ENCODE data around the gene RELL2. TPM values are rescaled to one million over a fixed set of nuclear protein-coding genes. Genes with fewer than 3 reads are reported as not detected.

RELL2 gene
- total RNA-seq, 6 donors from 2014 or later: 2.6 to 9.4 (median 6.5) TPM

DNA sequence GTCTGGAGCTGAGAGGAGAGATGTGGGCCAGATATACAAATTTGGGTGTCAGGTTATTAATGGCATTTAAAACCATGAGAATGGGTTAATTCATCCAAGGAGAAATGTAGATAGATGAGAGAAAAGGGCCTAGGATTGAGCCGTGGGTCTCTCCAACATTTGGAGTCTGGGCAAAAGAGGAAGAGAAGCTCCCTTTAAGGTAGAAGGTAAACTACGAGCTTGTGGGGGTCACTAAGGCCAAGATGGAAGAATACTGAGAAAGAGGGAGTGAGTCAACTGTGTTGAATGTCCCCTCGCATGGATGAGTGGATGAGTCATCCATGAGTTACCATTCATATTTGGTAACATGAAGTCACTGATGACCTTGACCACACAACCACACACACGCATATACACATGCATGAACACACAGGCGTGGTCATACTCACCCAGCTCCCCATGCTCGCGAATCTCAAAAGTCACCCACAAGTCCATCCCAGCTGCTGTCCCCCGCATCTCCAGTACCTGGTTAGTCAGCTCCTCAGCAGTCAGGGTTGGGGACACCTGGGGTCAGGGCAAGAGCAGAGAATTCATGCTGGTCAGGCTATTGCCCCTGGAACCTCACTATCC, 21.2 kb downstream of the RELL2 start:
- peaks cover 0 to 89% (median 34%) of the 10 kb centered on the region in 4 donors for H3K36me3 ChIP-seq
- DNase-seq (no peak), ATAC-seq (ENCODE audit: low FRiP score in 2 of 2) (no peak)
- no peak overlapping the region for H3K4me3 ChIP-seq
- TF ChIP-seq, protein P1, sequence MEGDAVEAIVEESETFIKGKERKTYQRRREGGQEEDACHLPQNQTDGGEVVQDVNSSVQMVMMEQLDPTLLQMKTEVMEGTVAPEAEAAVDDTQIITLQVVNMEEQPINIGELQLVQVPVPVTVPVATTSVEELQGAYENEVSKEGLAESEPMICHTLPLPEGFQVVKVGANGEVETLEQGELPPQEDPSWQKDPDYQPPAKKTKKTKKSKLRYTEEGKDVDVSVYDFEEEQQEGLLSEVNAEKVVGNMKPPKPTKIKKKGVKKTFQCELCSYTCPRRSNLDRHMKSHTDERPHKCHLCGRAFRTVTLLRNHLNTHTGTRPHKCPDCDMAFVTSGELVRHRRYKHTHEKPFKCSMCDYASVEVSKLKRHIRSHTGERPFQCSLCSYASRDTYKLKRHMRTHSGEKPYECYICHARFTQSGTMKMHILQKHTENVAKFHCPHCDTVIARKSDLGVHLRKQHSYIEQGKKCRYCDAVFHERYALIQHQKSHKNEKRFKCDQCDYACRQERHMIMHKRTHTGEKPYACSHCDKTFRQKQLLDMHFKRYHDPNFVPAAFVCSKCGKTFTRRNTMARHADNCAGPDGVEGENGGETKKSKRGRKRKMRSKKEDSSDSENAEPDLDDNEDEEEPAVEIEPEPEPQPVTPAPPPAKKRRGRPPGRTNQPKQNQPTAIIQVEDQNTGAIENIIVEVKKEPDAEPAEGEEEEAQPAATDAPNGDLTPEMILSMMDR (IDR thresholded peaks at IDR 0.05): no peak
- TF ChIP-seq POLR2AphosphoS5 (IDR thresholded peaks at IDR 0.05): no peak
- H3K9me3 ChIP-seq: no peaks in the 10 kb centered on the region
- 80 to 82% methylated on average over 7 to 8 of the region's 8 CpGs for WGBS, 2 donors
- no peaks in the 10 kb centered on the region for H3K4me1 ChIP-seq
- H3K27ac ChIP-seq: no peak overlapping the region
- no peaks in the 10 kb centered on the region for H3K27me3 ChIP-seq

DNA sequence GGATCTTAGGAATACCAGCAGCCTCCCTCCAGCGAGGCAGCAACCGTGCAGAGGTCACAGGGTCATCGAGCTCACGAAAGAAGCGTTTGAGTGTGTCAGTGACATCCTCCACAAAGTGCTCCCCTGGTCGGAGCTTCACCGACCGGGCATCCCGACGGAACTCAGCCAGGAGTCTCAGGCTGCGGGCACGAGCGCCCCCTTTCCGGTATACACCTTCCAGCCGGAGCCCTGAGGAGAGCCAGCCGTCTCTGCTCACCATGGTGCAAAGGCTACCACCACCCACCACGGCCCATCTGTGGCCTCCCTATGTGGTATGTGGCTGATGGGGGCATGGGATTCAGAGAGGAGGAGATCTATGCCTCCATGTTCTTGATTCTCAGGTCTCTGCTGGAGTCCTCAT, 25.2 kb downstream of the RELL2 start:
- H3K4me3 ChIP-seq: no peak overlapping the region
- no peaks in the 10 kb centered on the region for H3K9me3 ChIP-seq
- H3K27me3 ChIP-seq: no peaks in the 10 kb centered on the region
- H3K4me1 ChIP-seq: peaks cover 3 to 9% (median 5%) of the 10 kb centered on the region in 4 donors
- ATAC-seq (ENCODE audit: low FRiP score in 2 of 2): no peak
- DNase-seq: peak in 1 of 2 donors; percentile 68
- WGBS, 2 donors: 95% methylated on average over 12 to 17 of the region's 17 CpGs
- H3K36me3 ChIP-seq: peaks cover 8 to 85% (median 16%) of the 10 kb centered on the region in 4 donors
- H3K27ac ChIP-seq: no peak overlapping the region
- TF ChIP-seq EP300 (IDR thresholded peaks at IDR 0.05) (no peak), POLR2A (IDR thresholded peaks at IDR 0.05) (no peak), POLR2AphosphoS5 (IDR thresholded peaks at IDR 0.05) (no peak)
- TF ChIP-seq, protein P1 (IDR thresholded peaks at IDR 0.05): no peak

DNA sequence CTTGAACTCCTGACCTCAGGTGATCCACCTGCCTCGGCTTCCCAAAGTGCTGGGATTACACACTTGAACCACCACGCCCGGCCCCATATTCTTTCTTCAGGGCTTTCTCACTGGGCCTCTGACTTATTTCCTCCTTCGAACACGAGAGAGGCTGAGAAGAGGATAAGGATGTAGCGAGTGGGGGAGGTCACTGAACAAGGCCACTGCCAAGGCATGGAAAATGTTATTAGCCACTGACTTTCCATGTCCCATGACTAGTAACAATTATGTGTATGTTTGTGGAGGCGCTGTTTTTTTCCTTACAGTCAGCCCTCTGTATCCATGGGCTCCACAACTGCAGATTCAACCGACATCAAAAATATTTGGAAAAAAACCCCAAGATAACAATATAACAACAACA, 26.7 kb downstream of the RELL2 start:
- Histone ChIP-seq H3K4me1 (peaks cover 3 to 9% (median 5%) of the 10 kb centered on the region in 4 donors), H3K9me3 (no peaks in the 10 kb centered on the region), H3K27ac (no peak overlapping the region), H3K4me3 (no peak overlapping the region), H3K27me3 (no peaks in the 10 kb centered on the region), H3K36me3 (peaks cover 6 to 72% (median 14%) of the 10 kb centered on the region in 4 donors)
- no peak for ATAC-seq (ENCODE audit: low FRiP score in 2 of 2)
- TF ChIP-seq, protein P1 (IDR thresholded peaks at IDR 0.05): no peak
- TF ChIP-seq POLR2AphosphoS5 (IDR thresholded peaks at IDR 0.05) (no peak), POLR2A (IDR thresholded peaks at IDR 0.05) (no peak)
- no peak for DNase-seq
- WGBS, 2 donors: 83 to 89% methylated on average over 8 of the region's 8 CpGs

DNA sequence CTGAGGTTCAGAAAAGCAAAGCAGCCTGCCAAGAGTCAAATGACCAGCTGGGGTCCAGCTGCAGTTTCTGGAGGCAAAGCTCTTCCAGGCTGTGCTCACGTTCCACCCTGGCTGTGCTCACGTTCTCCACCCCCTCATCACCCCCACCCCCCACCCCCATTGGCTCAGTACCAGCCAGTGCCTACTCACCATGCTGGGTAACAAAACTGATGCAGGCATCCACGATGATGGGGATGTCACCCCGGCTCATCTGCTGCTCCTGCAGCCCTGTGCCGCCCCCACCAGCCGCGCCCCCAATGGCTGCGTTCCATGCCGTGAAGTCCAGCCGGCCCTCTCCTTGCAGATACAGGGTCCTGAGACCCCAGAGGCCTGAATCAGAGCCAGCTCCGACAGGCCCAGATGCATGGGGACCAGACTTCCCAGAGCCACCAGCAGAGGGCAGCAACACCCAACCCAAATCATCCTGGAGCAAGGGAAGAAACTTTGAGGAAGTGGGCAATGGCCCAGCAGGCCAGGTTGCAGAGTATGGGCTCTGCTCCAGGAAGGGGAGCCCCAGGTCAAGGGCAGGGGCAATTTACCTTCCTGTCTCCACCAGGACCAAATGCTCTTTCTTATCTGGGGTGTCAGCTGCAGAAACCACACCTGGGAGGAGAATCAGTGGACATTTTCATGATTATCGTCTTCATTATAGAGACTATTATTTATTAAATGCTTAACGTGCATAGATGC, 28.1 kb downstream of the RELL2 start:
- no peaks in the 10 kb centered on the region for H3K9me3 ChIP-seq
- H3K36me3 ChIP-seq: peaks cover 8 to 71% (median 17%) of the 10 kb centered on the region in 4 donors
- 21 to 38% methylated on average over 6 to 8 of the region's 13 CpGs for WGBS, 2 donors
- peaks cover 3 to 9% (median 5%) of the 10 kb centered on the region in 4 donors for H3K4me1 ChIP-seq
- DNase-seq (peak; percentile 81 to 86), ATAC-seq (ENCODE audit: low FRiP score in 2 of 2) (peak; percentile 87 to 91)
- H3K27me3 ChIP-seq: no peaks in the 10 kb centered on the region
- no peak overlapping the region for H3K27ac ChIP-seq
- H3K4me3 ChIP-seq: no peak overlapping the region
- TF ChIP-seq POLR2AphosphoS5 (IDR thresholded peaks at IDR 0.05): no peak
- TF ChIP-seq, protein P1 (IDR thresholded peaks at IDR 0.05): peak; percentile 85 to 93 (median 88)
